ENCODE results near the gene SHLD1. TPM values are rescaled to one million over a fixed set of nuclear protein-coding genes. Genes with fewer than 3 reads are reported as not detected.

The SHLD1 gene
- total and polyA plus RNA-seq, 2 experiments from 2014 or later: 1.4 to 15.0 TPM

- no peak overlapping the region for H3K27ac Mint-ChIP-seq
- ATAC-seq: no peak
Measured at GRCh38 chr20:5893052-5893451, 142.9 kb downstream of the SHLD1 start.

More at GRCh38 chr20:5893052-5893451, 142.9 kb downstream of the SHLD1 start:
- Histone ChIP-seq H3K4me1 (ENCODE audit: insufficient read depth) (no peaks in the 10 kb centered on the region), H3F3A (replicated peaks; ENCODE audit: low read depth) (no peaks in the 10 kb centered on the region), H3K27ac (ENCODE audit: low read depth) (no peak overlapping the region), H3K36me3 (ENCODE audit: insufficient read depth) (no peaks in the 10 kb centered on the region), H3K27me3 (ENCODE audit: insufficient read depth) (no peaks in the 10 kb centered on the region), H3K79me2 (replicated peaks; ENCODE audit: insufficient read depth) (no peaks in the 10 kb centered on the region), H4K20me1 (replicated peaks; ENCODE audit: insufficient read depth) (no peaks in the 10 kb centered on the region), H2AFZ (no peak overlapping the region), H3K4me3 (no peak overlapping the region), H3K4me2 (no peak overlapping the region), H3K9me2 (ENCODE audit: insufficient read depth) (no peaks in the 10 kb centered on the region)
- no peaks in the 10 kb centered on the region for H3K9me3 Mint-ChIP-seq
- no peak for DNase-seq (ENCODE audit: low spot score)
- peaks cover 4% of the 10 kb centered on the region for H3K27me3 Mint-ChIP-seq (ENCODE audit: insufficient read depth, low read depth, poor library complexity)
- H3K36me3 Mint-ChIP-seq (ENCODE audit: low read depth): no peaks in the 10 kb centered on the region
- H3K4me3 Mint-ChIP-seq: no peak overlapping the region
- no peaks in the 10 kb centered on the region for H3K4me1 Mint-ChIP-seq
- TF ChIP-seq ZNF331 (CRISPR knock-in tag; IDR thresholded peaks at IDR 0.05; ENCODE audit: low read depth) (no peak), ZNF462 (CRISPR knock-in tag; IDR thresholded peaks at IDR 0.05) (no peak), EZH2phosphoT487 (IDR thresholded peaks at IDR 0.05; ENCODE audit: unreplicated experiment) (no peak), JUNB (IDR thresholded peaks at IDR 0.05; ENCODE audit: unreplicated experiment) (no peak), NANOG (IDR thresholded peaks at IDR 0.05; ENCODE audit: borderline replicate concordance) (no peak), ETS1 (IDR thresholded peaks at IDR 0.05) (no peak), EZH2 (IDR thresholded peaks at IDR 0.05; ENCODE audit: low read depth, unreplicated experiment) (no peak), REST (IDR thresholded peaks at IDR 0.05; ENCODE audit: unreplicated experiment) (no peak), ZNF114 (CRISPR knock-in tag; IDR thresholded peaks at IDR 0.05) (no peak), STAT1 (IDR thresholded peaks at IDR 0.05; ENCODE audit: unreplicated experiment) (no peak), CTCF (conservative IDR thresholded peaks at IDR 0.05; ENCODE audit: low read depth in 2 of 2) (no peak), CREB1 (CRISPR knock-in tag; IDR thresholded peaks at IDR 0.05; ENCODE audit: low read depth) (no peak), POLR2AphosphoS5 (IDR thresholded peaks at IDR 0.05; ENCODE audit: low read depth) (no peak)
